K562 (cell line): Measurements from ENCODE around the gene ID1. TPM values are rescaled to one million over a fixed set of nuclear protein-coding genes. Genes with fewer than 3 reads are reported as not detected.

Experiments
- BACH1 ChIP-seq: fragments of 200-800 bp; sonication (Bioruptor generic); IDR thresholded peaks from 2 replicates; pipeline ENCODE4 v1.6.1; 2016; ENCODE audit warnings: missing genetic modification characterization, missing compliant biosample characterization
- DEAF1 ChIP-seq: fragments of 450-650 bp; formaldehyde crosslinking; IDR thresholded peaks from 2 replicates; pipeline ENCODE4 v1.4.0; 2020; ENCODE audit warnings: mild to moderate bottlenecking, moderate library complexity
- EP300 ChIP-seq: IDR thresholded peaks from 2 replicates; pipeline ENCODE4 v1.6.1; 2012; ENCODE audit warnings: low read length, improper control_type of control experiment
- KLF16 ChIP-seq: IDR thresholded peaks from 2 replicates; pipeline ENCODE4 v1.6.1; 2016; ENCODE audit warnings: antibody characterized with exemption
- MYC ChIP-seq, 2 experiments: fragments of 250-450 bp in 1 of 2; sonication (Bioruptor Pico) in 1 of 2; IDR thresholded peaks; 2 replicates each; pipeline versions ENCODE4 v1.5.1 to v1.6.1; 2012 to 2021; ENCODE audit warnings: low read depth in 2 of 2, borderline replicate concordance in 1 of 2, improper control_type of control experiment in 1 of 2, low read length in 1 of 2, mild to moderate bottlenecking in 1 of 2, moderate library complexity in 1 of 2
- NFATC3 ChIP-seq: fragments of 450-650 bp; IDR thresholded peaks from 2 replicates; pipeline ENCODE4 v1.6.1; 2017; ENCODE audit warnings: mild to moderate bottlenecking
- NFYB ChIP-seq: IDR thresholded peaks from 2 replicates; pipeline ENCODE4 v1.6.1; 2011; ENCODE audit warnings: mild to moderate bottlenecking, moderate library complexity; ENCODE audit not compliant: insufficient read length; ENCODE audit errors: extremely low read depth
- NR2C1 ChIP-seq, 2 experiments: fragments of 450-650 bp; IDR thresholded peaks; 2 replicates each; pipeline ENCODE4 v1.6.1; 2017; ENCODE audit warnings: mild to moderate bottlenecking in 2 of 2, antibody characterized with exemption in 1 of 2, inconsistent platforms in 1 of 2, missing compliant biosample characterization in 1 of 2, missing genetic modification characterization in 1 of 2
- OTX1 ChIP-seq: fragments of 450-650 bp; formaldehyde crosslinking; IDR thresholded peaks from 2 replicates; pipeline ENCODE4 v1.4.0; 2022; ENCODE audit warnings: mild to moderate bottlenecking
- POLR2AphosphoS2 ChIP-seq: IDR thresholded peaks from 2 replicates; pipeline ENCODE4 v1.6.1; 2012; ENCODE audit warnings: low read length, improper control_type of control experiment
- RREB1 ChIP-seq: fragments of 250-450 bp; sonication (Bioruptor Pico); IDR thresholded peaks from 2 replicates; pipeline ENCODE4 v1.4.0; 2020
- SP1 ChIP-seq: sonication (generic); formaldehyde crosslinking; IDR thresholded peaks from 2 replicates; pipeline ENCODE4 v1.8.1; 2022; ENCODE audit warnings: mild to moderate bottlenecking, missing genetic modification reagents
- ZNF395 ChIP-seq: fragments of 200-800 bp; sonication (Bioruptor generic); IDR thresholded peaks from 2 replicates; pipeline ENCODE4 v1.6.1; 2017; ENCODE audit warnings: missing genetic modification characterization, missing compliant biosample characterization
- ZNF398 ChIP-seq: fragments of 250-450 bp; sonication (Bioruptor Pico); IDR thresholded peaks from 2 replicates; pipeline ENCODE4 v1.8.0; 2021; ENCODE audit warnings: moderate library complexity, mild to moderate bottlenecking, inconsistent platforms
- ZNF589 ChIP-seq: fragments of 200-800 bp; sonication (Bioruptor generic); IDR thresholded peaks from 2 replicates; pipeline ENCODE4 v1.6.1; 2016; ENCODE audit warnings: low read depth, missing genetic modification characterization, missing compliant biosample characterization
- ZNF644 ChIP-seq: fragments of 200-800 bp; sonication (Bioruptor generic); IDR thresholded peaks from 2 replicates; pipeline ENCODE4 v1.6.1; 2016; ENCODE audit warnings: low read depth, missing genetic modification characterization, missing compliant biosample characterization
- polyA plus RNA-seq, 8 experiments: library from polyadenylated mRNA; depleted of rRNA in 4 of 8; stranded (reverse) in 5 of 8; unstranded in 3 of 8; fragments of >200 nt; fragmentation: Nextera tagmentation in 2 of 8; fragmentation: Illumina TruSeq in 1 of 8; extraction: Ambion mirVana in 2 of 8; extraction: Trizol in 1 of 8; gene quantifications; 2 replicates each; pipeline versions ENCODE4 v1.2.1 to v1.2.3, GENCODE V29; 2011 to 2014; ENCODE audit warnings: inconsistent platforms in 1 of 8, missing spikeins in 1 of 8
- total RNA-seq, 7 experiments: library from RNA; depleted of rRNA in 6 of 7; stranded (reverse); fragments of >200 nt in 6 of 7; fragmentation: Illumina TruSeq in 2 of 7; extraction: Trizol in 2 of 7; gene quantifications; 2 replicates each; pipeline versions ENCODE4 v1.2.1 to v1.2.3, GENCODE V29; 2011 to 2021; ENCODE audit warnings: low replicate concordance in 1 of 7

ID1 gene
- total and polyA plus RNA-seq, 9 of the 15 experiments (the other 6 are each of a cell fraction or from before 2014, with no cell fraction given): 1.4 to 358 (median 65.0) TPM

GRCh38 chr20:31560094-31560745, 44.9 kb upstream of the ID1 start (continued):
- TF ChIP-seq EP300 (peak; percentile 54), KLF16 (peak; percentile 53; the same call in 1 of the 2 replicates), POLR2AphosphoS2 (0 out of 2 replicates have a peak, but pooled peaks have one; percentile 75), MYC (IDR thresholded peaks at IDR 0.05; ENCODE audit: low read depth, low read length) (0 out of 2 replicates have a peak, but pooled peaks have one; percentile 19), MYC (CRISPR knock-in tag; IDR thresholded peaks at IDR 0.05; ENCODE audit: borderline replicate concordance, low read depth) (no peak), NFATC3 (peak; percentile 33; the same call in 1 of the 2 replicates), SP1 (CRISPR knock-in tag) (peak; percentile 29; the same call in 1 of the 2 replicates), BACH1 (tag) (peak; percentile 85), ZNF589 (CRISPR knock-in tag) (no peak), RREB1 (CRISPR knock-in tag) (0 out of 2 replicates have a peak, but pooled peaks have one; percentile 56), OTX1 (CRISPR knock-in tag) (no peak), ZNF395 (CRISPR knock-in tag) (no peak), NR2C1 (IDR thresholded peaks at IDR 0.05) (no peak), NR2C1 (tag; IDR thresholded peaks at IDR 0.05) (0 out of 2 replicates have a peak, but pooled peaks have one; percentile 19), ZNF644 (no peak), ZNF398 (CRISPR knock-in tag) (no peak), DEAF1 (CRISPR knock-in tag) (peak; percentile 46; the same call in 1 of the 2 replicates), NFYB (no peak)
